ENCODE data around the gene LBX2.

GRCh38 chr2:74546004-74546403, 46.6 kb upstream of the LBX2 start:
- TF ChIP-seq SUZ12 (IDR thresholded peaks at IDR 0.05; ENCODE audit: extremely low read depth, insufficient read depth, insufficient read length) (no peak), ZNF274 (IDR thresholded peaks at IDR 0.05; ENCODE audit: low read depth, low read length) (no peak)
